NB4 (cell line): ENCODE measurements around the gene GGNBP2.

Experiments
- CTCF ChIP-seq: IDR thresholded peaks from one replicate; pipeline ENCODE4 v1.5.1; 2012; ENCODE audit warnings: low read depth, low read length
- MAX ChIP-seq: IDR thresholded peaks from 2 replicates; pipeline ENCODE4 v1.6.1; 2011; ENCODE audit warnings: low read depth, low read length
- POLR2A ChIP-seq: IDR thresholded peaks from 2 replicates; pipeline ENCODE4 v1.6.1; 2011; ENCODE audit warnings: mild to moderate bottlenecking; ENCODE audit not compliant: insufficient read length; ENCODE audit errors: extremely low read depth

GRCh38 chr17:36514856-36515255 lies 29.9 kb upstream of the GGNBP2 start:
- TF ChIP-seq CTCF (no peak), POLR2A (no peak), MAX (no peak)
